NOMO-1 (cell line): Measurements from ENCODE around the gene MPO.

Experiments
- DNase-seq, 2 experiments: peaks; one replicate each; lab custom pipeline; 2025; ENCODE audit not compliant: unreplicated experiment in 2 of 2; lab: John Stamatoyannopoulos, UW

The MPO gene

DNA sequence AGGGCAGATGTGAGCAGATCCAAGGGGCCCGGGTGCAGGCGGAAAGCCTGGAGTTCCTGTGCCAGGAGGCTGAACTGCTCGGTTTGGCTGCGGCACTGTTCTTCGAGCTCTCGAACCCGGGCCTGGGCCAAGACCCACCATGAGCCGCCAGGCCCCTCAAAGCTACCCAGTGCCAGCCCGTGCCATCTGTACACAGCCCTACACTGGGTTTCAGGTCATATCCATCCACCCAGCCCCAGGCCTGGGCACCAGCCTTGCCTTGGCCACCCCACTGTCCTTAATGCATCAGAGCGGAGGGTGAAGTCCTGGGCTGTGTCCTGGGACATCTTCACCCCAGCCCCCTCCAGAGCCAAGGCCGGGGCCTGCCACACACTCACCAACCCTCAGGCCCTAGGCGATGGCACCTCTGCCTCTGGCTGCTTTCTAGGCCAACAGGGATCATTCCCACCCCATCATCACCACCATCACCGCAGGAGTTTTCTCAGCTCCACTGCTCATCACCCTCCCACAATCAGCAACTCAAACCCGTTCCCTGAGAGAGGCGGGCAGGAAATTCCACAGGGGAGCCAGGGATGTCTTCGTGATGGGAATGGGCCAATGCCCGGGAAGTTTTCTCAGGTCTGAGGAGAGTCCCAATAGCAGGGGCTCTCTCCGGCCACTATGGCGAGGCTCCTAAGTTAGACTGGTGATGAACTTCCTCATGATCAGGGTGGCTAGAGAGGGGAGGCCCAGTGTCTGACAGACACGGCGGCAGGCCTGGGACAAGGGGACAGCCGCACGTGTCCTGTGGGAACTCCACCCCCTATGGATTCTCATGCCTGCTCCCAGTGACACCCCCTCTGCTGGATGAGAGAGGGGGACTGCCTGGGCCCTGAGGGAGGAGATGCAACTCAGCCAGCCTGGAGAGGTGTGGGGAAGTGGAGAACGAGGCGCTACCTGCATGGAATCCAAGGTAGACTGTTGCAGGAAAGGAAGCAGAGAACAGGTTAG is 38.7 kb upstream of the MPO start:
- DNase-seq, result no peak

DNA sequence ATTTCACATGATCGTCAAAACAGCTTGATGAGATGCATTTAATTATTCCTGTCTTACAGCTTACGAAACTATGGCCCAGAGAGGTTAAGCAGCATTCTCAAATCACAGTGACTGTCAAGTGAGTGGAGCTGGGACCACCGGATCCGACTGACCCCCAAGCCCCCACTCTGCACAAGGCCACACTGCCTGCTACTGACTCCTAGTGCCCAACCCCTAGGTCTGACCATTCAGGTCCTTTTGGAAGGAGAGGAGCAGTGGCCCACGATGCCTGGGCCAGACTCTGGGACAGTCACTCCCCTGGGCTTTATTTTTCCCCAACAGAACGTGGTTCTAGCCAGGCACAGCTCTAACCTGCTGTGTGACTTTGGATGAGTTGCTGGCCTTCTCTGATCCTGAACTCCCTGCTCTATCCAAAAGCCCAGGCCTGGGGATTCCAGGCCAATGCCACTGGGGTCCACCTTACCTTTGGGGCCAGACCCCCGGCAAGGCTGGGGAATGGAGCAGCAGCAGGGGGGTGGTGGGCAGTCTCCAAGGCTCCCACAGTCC is 38.0 kb upstream of the MPO start:
- no peak for DNase-seq

GRCh38 chr17:58318065-58318481 is 37.3 kb upstream of the MPO start:
- DNase-seq, result no peak

DNA sequence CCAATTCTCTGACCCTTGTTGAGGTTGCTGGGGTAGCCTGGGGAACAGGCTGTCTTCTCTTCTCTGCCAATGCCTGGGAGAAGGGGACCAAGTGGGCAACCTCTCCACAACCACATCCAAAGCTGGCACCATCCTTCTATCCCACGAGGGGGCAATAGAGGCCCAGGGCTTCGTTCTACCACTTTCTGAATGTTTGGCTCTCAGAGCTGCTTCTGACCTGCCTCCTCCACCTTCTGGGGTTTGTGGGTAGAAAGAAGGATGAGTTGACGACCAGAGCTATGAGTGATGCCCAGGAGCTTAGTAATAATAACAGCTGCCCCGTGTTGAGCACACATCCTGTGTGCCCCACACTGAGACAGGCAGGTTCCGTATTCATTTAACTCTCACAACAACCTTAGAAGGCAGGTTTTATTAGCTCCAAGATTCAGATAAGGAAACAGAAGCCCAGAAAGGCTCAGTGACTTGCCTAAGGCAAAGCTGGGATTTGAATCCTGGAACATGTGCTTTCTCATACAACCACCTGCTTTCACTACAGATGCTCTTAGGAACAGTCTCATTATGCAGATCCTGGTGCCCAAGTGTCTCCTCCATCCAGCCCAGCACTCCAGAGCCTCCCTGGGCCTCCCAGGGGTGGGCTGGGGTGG is 36.8 kb upstream of the MPO start:
- DNase-seq, result peak; percentile 57 to 71

GRCh38 chr17:58316260-58316960 is 35.7 kb upstream of the MPO start:
- DNase-seq, result no peak

DNA sequence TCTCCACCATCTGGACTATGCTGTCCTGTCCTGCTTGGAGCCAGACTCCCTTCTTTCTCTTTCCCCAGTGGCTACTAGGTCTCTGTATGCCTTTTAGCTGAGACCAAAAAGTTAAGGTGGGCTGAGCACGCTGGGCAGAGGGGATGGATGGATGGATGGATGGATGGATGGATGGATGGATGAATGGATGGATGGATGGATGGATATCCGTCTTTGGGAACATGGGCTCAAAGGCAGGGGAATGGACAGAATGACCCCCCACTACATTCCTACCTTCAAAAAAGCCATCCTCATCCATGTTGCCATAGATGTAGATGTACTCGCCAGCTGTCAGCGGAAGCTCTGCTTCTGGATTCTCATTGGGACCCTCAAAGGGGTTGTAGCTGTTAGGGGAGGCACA is 35.0 kb upstream of the MPO start:
- no peak for DNase-seq

DNA sequence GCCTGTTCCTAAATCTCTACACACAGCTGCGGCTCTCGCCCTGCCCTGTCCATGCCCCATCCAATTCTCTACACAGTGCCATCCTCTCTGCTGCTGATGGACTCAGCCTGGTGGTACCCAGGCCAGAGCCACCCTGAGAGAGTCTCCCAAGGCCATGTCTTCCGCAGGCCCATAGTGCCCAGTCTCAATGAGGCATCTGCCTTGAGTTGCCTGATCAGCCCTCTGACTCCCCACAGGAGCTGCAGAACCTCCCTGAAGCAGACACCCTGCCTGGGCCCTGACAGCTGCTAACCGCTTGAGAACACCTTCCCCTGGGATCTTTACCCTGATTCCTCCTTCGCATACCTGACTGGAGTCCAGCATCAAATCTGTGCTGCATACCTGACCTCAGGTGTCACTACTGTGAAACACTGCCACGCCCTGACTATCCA is 34.6 kb upstream of the MPO start:
- DNase-seq, result no peak

DNA sequence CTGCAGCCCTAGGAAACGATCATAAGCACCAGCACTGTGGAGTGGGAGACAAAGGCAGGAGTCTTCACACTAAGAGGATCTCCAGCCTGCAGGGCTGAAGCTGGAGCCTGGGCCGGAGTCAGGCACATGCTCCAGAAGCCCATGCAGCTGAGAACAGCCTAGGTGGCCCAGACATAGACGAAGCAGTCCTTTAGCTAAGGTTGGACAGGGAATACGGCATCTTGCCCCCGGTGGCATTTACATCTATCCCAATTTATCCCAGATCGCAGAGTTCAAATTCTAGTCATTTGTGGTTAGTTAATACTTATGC is 33.9 kb upstream of the MPO start:
- DNase-seq, result no peak

- no peak for DNase-seq
Observed at GRCh38 chr17:58313815-58314705, 33.3 kb upstream of the MPO start.

DNA sequence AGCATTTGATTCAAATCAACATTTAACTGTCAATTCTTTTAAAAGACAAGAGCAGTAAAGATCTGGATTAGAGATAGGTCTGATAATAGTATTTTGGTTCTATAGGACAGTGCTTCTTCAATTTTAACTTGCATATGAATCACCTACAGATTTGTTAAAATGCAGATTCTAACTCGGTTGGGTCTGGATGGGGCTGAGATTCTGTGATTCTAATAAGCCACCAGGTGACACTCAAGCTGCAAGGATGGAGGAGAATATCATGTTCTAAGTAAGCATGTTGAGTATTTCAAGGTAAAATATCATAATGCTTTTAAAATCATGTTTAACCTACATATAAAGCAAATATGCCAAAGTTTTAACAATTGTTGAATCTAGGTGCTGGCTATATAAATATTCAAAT is 32.1 kb upstream of the MPO start:
- DNase-seq, result no peak

DNA sequence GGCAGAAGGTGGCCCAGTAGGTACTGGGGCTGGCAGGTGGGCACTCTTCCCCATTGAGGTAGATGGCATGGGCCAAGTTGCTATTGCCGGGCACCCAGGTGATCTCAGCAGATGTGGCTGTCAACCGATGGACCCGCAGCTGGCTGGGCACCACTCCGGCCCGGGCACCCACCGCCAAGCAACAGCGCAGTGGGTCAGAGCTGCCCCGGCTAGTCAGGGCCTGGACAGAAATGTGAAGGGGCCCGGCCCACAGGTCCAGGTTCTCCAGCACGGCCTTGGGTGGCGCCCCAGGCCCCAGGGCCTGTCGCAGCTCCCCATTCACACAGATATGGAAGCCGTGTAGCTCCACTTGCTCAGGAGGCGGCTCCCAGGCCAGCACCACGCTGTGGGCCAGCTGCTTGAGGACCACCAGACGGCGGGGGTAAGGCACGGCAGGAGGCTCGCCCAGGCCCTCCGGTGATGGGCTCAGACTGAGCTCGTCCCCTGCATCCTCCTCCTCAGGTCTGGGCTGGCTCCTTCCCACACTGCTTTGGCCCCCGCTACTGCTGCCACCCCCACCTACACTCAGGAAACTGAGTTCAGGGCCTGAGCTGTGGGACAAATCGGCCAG is 31.4 kb upstream of the MPO start:
- no peak for DNase-seq

DNA sequence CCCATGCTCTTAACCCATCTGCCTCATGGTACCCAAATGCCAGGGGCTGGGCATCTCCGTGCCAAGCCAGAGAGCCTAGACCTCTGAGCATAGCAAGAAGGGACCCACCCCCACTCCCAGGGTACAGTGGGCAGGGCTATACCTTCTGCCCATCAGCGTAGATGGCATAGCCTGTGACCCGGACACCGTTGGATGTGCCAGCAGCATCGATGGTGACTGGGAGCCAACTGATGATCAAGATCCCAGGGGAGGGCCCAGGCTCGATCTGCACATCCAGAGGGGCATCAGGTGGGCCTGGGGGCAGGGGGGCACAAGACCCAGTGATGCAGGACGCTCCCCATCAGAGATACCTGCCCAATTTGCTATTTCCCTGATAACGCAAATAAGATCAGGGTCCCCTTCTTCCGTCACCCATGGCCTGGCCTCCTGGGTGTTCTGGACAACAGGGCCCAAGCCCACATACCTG is 30.7 kb upstream of the MPO start:
- DNase-seq, result no peak

DNA sequence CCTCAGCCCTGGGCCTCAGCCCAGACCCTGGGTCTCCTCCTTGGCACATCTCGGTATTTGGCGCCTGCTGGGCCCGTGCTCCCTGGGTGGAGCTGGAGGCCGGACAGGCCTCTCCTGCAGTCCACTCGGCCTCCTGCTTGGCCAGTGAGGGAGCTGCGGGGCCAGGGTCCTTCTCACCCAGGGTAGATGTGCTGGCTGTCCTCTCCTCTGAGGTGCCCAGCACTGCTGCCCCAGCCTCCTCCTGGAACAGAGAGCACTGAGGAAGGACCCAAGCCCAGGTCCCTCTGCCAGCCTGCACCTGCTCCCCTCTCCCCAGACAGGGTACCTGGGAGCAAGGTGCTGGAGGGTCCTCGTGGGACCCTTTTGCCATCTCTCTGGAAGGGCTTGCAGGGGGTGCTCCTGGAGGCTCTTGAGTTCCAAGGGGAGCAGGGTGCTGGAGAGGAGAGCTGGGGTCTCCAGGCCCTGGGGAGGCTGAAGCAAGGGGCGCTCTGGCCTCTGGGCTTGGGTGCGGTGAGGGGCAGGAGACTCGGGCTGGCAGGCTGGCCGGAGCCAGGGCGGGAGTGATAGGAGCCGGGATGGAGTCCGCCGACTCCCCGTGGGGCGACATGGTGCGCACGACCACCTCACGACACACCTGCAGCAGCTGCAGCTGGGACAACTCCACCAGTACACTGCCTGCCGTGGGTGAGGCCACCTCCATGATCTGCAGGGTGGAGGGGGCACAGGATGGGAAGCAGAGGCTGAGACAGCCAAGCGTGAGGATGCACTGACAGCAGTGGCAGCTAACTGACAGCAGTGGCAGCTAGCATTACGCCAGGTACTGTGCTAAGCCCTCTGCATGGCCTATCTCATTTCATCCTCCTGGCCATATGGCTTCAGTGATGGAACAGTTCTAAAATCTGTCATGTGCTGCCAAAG is 30.0 kb upstream of the MPO start:
- no peak for DNase-seq

DNA sequence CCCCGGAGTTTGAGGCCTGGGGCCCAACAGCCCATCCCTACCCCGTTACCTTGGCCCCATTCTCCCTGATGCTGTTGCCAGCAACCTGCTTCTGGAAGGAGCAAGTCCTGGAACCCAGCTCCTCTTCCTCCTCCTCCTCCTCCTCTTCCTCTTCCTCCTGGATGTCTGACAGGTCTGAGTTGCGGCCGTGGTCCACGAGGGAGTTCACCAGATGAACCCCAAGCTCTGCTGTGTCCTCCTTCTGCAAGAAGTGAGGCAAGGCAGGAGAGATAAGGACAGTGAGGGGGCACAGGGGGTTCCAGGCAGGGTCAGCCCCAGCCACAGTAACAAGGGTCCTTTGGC is 29.2 kb upstream of the MPO start:
- DNase-seq, result no peak

- peak in 1 of 2 experiments; percentile 38 for DNase-seq
Observed at GRCh38 chr17:58308985-58309917, 28.5 kb upstream of the MPO start.

- no peak for DNase-seq
Observed at GRCh38 chr17:58308173-58308984, 27.6 kb upstream of the MPO start.
